Caco-2 (cell line): ENCODE data around the gene ABHD12. TPM values are rescaled to one million over a fixed set of nuclear protein-coding genes. Genes with fewer than 3 reads are reported as not detected.

ENCODE experiments used
- BruUV-seq: library from RNA; stranded (reverse); fragments of 400-500 nt; replicated peaks from 2 replicates; lab custom pipeline; 2021; lab: Mats Ljungman, UMichigan
- CTCF ChIA-PET: fragments of 300-600 bp; sonication (Branson Sonifier 250); formaldehyde crosslinking; loops from one replicate; lab custom pipeline; 2022; ENCODE audit warnings: antibody characterized with exemption; lab: Charles Lee
- POLR2A ChIA-PET: fragments of 300-600 bp; sonication (Branson Sonifier 250); formaldehyde crosslinking; loops from one replicate; lab custom pipeline; 2022; ENCODE audit warnings: antibody characterized with exemption; lab: Charles Lee
- DNase-seq, 2 experiments: peaks; one replicate each; pipeline versions ENCODE4 v3.0.0 to v3.0.0-alpha.2; 2020 to 2022
- H3K27me3 ChIP-seq: replicated peaks from 2 replicates; pipeline ENCODE4 v1.6.0; 2011; ENCODE audit warnings: low read length; ENCODE audit not compliant: control insufficient read depth, insufficient read depth
- H3K36me3 ChIP-seq: 2 replicates; pipeline ENCODE4 v1.5.1; 2011; ENCODE audit warnings: low read length; ENCODE audit not compliant: control insufficient read depth, insufficient read depth
- H3K4me1 ChIP-seq: fragments of 250-450 bp; sonication (Bioruptor Pico); 2 replicates; pipeline ENCODE4 v1.5.1; 2020; ENCODE audit warnings: mild to moderate bottlenecking
- H3K4me3 ChIP-seq: 2 replicates; pipeline ENCODE4 v1.5.1; 2011; ENCODE audit warnings: low read depth, mild to moderate bottlenecking, control low read depth, low read length
- H3K9me3 ChIP-seq: fragments of 250-450 bp; sonication (Bioruptor Pico); 2 replicates; pipeline ENCODE4 v1.5.1; 2020; ENCODE audit warnings: mild to moderate bottlenecking, moderate library complexity
- H3K27ac Mint-ChIP-seq: one replicate; pipeline ENCODE4 v1.8.0; 2022; ENCODE audit warnings: mixed read lengths; ENCODE audit not compliant: unreplicated experiment
- H3K27me3 Mint-ChIP-seq: one replicate; pipeline ENCODE4 v1.8.0; 2022; ENCODE audit warnings: mixed read lengths; ENCODE audit not compliant: insufficient read depth, unreplicated experiment
- H3K36me3 Mint-ChIP-seq: one replicate; pipeline ENCODE4 v1.8.0; 2022; ENCODE audit warnings: mild to moderate bottlenecking, mixed read lengths; ENCODE audit not compliant: insufficient read depth, unreplicated experiment
- H3K4me1 Mint-ChIP-seq: one replicate; pipeline ENCODE4 v1.8.0; 2022; ENCODE audit warnings: low read depth, mixed read lengths; ENCODE audit not compliant: unreplicated experiment
- H3K4me3 Mint-ChIP-seq: one replicate; pipeline ENCODE4 v1.8.0; 2022; ENCODE audit warnings: mild to moderate bottlenecking, moderate library complexity, mixed read lengths; ENCODE audit not compliant: unreplicated experiment
- H3K9me3 Mint-ChIP-seq: one replicate; pipeline ENCODE4 v1.8.0; 2022; ENCODE audit warnings: mixed read lengths; ENCODE audit not compliant: unreplicated experiment
- intact Hi-C: fragments of 100-400 bp; cut with micrococcal nuclease; formaldehyde crosslinking; loops from one replicate; pipeline ENCODE4 v1.10.0; 2022; ENCODE audit not compliant: unreplicated experiment
- total RNA-seq: library from RNA; stranded (reverse); gene quantifications from 2 replicates; pipeline ENCODE4 v1.2.3, GENCODE V29; 2022
- TF ChIP-seq, protein P1 (sequence below), 2 experiments: fragments of 200-600 bp in 1 of 2; IDR thresholded peaks; 1 replicate in 1 of 2; 2 replicates in 1 of 2; pipeline versions ENCODE4 v1.5.1 to v1.8.0; 2011 to 2022; ENCODE audit warnings: antibody characterized with exemption in 1 of 2, control low read depth in 1 of 2, inconsistent platforms in 1 of 2, low read depth in 1 of 2, low read length in 1 of 2, mild to moderate bottlenecking in 1 of 2, moderate library complexity in 1 of 2; ENCODE audit not compliant: insufficient read depth in 1 of 2, severe bottlenecking in 1 of 2, unreplicated experiment in 1 of 2

Gene ABHD12
- total RNA-seq, 1 experiment from 2014 or later, result 104 TPM

DNA sequence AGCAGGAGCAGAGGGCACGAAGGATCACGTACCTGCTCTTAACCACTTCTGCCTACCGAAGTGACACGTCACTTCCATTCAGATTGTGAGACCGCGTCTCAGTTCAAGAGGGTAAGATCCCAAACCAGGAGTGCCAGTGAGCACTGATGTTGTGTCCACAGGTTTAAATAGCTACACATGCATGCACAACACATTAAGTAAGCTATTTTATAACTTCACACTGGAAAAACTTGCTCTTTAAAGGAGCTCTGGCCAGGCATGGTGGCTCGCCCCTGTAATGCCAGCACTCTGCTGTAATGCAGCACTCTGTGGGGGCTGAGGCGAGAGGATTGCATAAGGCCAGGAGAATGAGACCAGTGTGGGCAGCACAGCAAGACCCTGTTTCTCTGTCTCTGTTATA is 21.1 kb downstream of the ABHD12 start:
- CTCF ChIA-PET, result no interaction called here

DNA sequence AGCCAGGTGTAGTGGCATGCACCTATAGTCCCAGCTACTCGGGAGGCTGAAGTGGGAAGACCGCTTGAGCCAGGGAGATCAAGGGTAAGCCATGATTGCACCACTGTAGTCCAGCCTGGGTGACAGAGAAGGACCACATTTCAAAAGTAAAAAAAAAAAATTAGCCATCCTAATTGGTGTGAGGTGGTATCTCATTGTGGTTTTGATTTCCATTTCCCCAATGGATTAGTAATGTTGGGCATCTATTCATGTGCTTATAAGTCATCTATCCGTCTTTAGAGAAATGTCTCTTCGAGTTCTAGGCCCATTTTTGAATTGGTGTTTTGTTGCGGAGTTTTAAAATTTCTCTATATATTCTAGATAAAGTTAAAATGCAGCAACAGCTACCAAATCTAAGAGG is 21.7 kb downstream of the ABHD12 start:
- TF ChIP-seq, protein P1, sequence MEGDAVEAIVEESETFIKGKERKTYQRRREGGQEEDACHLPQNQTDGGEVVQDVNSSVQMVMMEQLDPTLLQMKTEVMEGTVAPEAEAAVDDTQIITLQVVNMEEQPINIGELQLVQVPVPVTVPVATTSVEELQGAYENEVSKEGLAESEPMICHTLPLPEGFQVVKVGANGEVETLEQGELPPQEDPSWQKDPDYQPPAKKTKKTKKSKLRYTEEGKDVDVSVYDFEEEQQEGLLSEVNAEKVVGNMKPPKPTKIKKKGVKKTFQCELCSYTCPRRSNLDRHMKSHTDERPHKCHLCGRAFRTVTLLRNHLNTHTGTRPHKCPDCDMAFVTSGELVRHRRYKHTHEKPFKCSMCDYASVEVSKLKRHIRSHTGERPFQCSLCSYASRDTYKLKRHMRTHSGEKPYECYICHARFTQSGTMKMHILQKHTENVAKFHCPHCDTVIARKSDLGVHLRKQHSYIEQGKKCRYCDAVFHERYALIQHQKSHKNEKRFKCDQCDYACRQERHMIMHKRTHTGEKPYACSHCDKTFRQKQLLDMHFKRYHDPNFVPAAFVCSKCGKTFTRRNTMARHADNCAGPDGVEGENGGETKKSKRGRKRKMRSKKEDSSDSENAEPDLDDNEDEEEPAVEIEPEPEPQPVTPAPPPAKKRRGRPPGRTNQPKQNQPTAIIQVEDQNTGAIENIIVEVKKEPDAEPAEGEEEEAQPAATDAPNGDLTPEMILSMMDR (IDR thresholded peaks at IDR 0.05; ENCODE audit: insufficient read depth in 1 of 2, low read depth in 1 of 2, low read length in 1 of 2, severe bottlenecking in 1 of 2, unreplicated experiment in 1 of 2), result no peak
- BruUV-seq, result no TSS peak
- no peaks in the 10 kb centered on the region for H3K9me3 Mint-ChIP-seq
- no peaks in the 10 kb centered on the region for H3K27me3 ChIP-seq
- peaks cover 2% of the 10 kb centered on the region; the same call in 1 of the 2 replicates for H3K36me3 ChIP-seq
- POLR2A ChIA-PET, result no interaction called here
- H3K4me1 Mint-ChIP-seq, result peaks cover 7% of the 10 kb centered on the region
- H3K27ac Mint-ChIP-seq, result no peak overlapping the region
- no peaks in the 10 kb centered on the region for H3K4me1 ChIP-seq
- H3K4me3 ChIP-seq, result no peak overlapping the region
- CTCF ChIA-PET, result no interaction called here
- H3K36me3 Mint-ChIP-seq, result peaks cover 15% of the 10 kb centered on the region
- DNase-seq, result no peak
- no peak overlapping the region for H3K4me3 Mint-ChIP-seq
- intact Hi-C loops, result no loop called here
- 0 out of 2 replicates have a peak, but pooled peaks cover 4% of the 10 kb centered on the region for H3K9me3 ChIP-seq
- H3K27me3 Mint-ChIP-seq, result no peaks in the 10 kb centered on the region

More for the DNA sequence above, 21.1 kb downstream of the ABHD12 start:
- no peak overlapping the region for H3K4me3 Mint-ChIP-seq
- H3K27me3 Mint-ChIP-seq, result no peaks in the 10 kb centered on the region
- H3K36me3 Mint-ChIP-seq, result peaks cover 20% of the 10 kb centered on the region
- TF ChIP-seq, protein P1 (IDR thresholded peaks at IDR 0.05; ENCODE audit: insufficient read depth in 1 of 2, low read depth in 1 of 2, low read length in 1 of 2, severe bottlenecking in 1 of 2, unreplicated experiment in 1 of 2), result no peak
- peaks cover 7% of the 10 kb centered on the region for H3K4me1 Mint-ChIP-seq
- no TSS peak for BruUV-seq
- Histone ChIP-seq H3K27me3 (no peaks in the 10 kb centered on the region), H3K4me3 (no peak overlapping the region), H3K4me1 (no peaks in the 10 kb centered on the region), H3K36me3 (peaks cover 2% of the 10 kb centered on the region; the same call in 1 of the 2 replicates), H3K9me3 (no peaks in the 10 kb centered on the region)
- H3K27ac Mint-ChIP-seq, result no peak overlapping the region
- POLR2A ChIA-PET, result no interaction called here
- H3K9me3 Mint-ChIP-seq, result no peaks in the 10 kb centered on the region
- intact Hi-C loops, result no loop called here
- no peak for DNase-seq

DNA sequence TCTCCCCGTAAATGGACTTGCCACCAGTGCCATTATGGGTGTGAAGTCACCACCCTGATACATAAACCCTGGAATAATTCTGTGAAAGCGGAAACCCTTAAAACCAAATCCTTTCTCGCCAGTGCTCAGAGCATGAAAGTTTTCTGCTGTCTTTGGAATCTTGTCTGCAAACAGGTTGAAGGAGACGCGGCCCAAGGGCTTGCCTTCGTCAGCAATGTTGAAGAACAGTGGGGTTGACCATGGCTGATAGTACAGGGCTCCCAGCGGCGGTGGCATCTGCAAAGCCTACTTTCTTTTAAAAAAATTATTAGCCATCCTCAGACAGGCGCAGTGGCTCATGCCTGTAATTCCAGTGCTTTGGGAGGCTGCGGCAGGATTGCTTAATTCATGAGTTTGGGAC is 22.1 kb downstream of the ABHD12 start:
- Histone ChIP-seq H3K36me3 (no peaks in the 10 kb centered on the region), H3K4me1 (no peaks in the 10 kb centered on the region), H3K27me3 (no peaks in the 10 kb centered on the region), H3K4me3 (no peak overlapping the region), H3K9me3 (0 out of 2 replicates have a peak, but pooled peaks cover 5% of the 10 kb centered on the region)
- TF ChIP-seq, protein P1 (IDR thresholded peaks at IDR 0.05; ENCODE audit: insufficient read depth in 1 of 2, low read depth in 1 of 2, low read length in 1 of 2, severe bottlenecking in 1 of 2, unreplicated experiment in 1 of 2), result no peak
- Mint-ChIP-seq H3K4me1 (peaks cover 7% of the 10 kb centered on the region), H3K9me3 (no peaks in the 10 kb centered on the region), H3K27me3 (no peaks in the 10 kb centered on the region), H3K27ac (no peak overlapping the region), H3K4me3 (no peak overlapping the region), H3K36me3 (peaks cover 10% of the 10 kb centered on the region)
- BruUV-seq, result no TSS peak
- intact Hi-C loops, result no loop called here
- ChIA-PET CTCF (no interaction called here), POLR2A (no interaction called here)
- no peak for DNase-seq
